Measurements from ENCODE around the gene MRPS27.

The MRPS27 gene

DNA sequence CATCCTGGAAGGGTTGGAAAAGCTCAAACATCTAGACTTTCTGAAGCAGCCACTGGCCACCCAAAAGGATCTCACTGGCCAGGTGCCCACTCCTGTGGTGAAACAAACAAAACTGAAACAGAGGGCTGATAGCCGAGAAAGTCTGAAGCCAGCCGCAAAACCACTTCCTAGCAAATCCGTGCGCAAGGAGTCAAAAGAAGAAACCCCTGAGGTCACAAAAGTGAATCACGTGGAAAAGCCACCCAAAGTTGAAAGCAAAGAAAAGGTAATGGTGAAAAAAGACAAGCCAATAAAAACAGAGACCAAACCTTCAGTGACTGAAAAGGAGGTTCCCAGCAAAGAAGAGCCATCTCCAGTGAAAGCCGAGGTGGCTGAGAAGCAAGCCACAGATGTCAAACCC lies 125.2 kb downstream of the MRPS27 start:
- DNase-seq = no peak
- TF ChIP-seq POLR2A (IDR thresholded peaks at IDR 0.05; ENCODE audit: low read length) = no peak
- no peak for TF ChIP-seq GATA1 (IDR thresholded peaks at IDR 0.05; ENCODE audit: low read depth, low read length)

DNA sequence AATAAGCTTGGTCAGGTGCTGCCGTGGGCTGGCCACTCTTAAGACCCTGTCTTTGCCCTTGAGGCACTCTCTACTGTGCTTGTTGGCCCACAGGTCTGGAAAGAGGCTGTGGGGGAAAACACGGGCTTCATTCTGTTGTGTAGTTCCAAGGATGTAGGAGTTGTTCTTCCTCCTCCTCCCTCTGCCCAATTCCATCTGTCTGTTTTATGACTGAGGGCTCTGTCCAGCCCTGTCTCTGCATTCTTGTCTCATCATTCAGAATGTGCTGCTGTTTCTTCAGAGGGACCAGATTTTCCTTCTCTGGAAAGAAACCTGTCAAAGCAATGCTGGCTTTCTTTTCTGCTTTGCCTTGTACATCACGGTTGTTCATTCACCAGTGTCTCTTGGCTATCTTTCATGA lies 128.6 kb downstream of the MRPS27 start:
- TF ChIP-seq GATA1 (IDR thresholded peaks at IDR 0.05; ENCODE audit: low read depth, low read length) (no peak), POLR2A (IDR thresholded peaks at IDR 0.05; ENCODE audit: low read length) (no peak)
- DNase-seq = no peak

DNA sequence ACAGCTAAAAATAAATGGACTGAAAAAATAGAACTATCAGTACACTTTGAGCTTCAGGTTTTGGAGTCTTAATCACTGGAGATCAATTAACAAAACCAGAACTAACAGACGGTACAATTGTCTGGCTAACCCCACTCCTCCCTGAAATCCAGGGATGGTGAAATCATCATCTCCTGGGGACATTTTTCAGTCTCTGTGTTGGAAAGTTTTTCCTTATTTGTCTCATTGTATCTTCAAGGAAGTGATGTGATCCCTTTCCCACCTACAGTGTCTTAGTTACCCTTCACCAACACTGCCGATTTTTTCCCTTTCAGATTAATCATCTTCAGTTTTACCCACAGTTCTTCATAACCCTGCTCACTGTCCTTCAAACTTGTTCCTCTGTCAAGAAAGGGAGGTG lies 130.9 kb downstream of the MRPS27 start:
- no peak for TF ChIP-seq POLR2A (IDR thresholded peaks at IDR 0.05; ENCODE audit: low read length)
- DNase-seq = no peak

DNA sequence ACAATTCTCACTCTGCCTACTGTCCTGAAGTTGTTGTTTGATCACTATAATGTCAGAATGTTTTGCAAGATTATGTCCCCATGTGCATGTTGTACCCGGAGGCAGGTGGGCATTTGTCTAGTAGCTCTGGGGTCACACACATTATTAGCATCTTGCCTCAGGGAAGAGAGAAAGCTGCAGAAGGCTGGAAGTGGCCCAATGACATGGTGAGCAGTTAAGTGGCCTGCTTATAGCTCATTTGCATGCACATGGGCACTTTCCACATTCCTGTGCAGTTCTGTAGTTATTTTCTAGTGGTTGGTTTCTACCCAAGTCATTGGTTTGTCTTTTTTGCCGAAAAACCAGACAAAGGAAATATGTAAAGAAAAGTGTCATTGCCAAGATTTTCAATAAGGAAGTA lies 131.9 kb downstream of the MRPS27 start:
- no peak for TF ChIP-seq GATA1 (IDR thresholded peaks at IDR 0.05; ENCODE audit: low read depth, low read length)
- no peak for TF ChIP-seq POLR2A (IDR thresholded peaks at IDR 0.05; ENCODE audit: low read length)

DNA sequence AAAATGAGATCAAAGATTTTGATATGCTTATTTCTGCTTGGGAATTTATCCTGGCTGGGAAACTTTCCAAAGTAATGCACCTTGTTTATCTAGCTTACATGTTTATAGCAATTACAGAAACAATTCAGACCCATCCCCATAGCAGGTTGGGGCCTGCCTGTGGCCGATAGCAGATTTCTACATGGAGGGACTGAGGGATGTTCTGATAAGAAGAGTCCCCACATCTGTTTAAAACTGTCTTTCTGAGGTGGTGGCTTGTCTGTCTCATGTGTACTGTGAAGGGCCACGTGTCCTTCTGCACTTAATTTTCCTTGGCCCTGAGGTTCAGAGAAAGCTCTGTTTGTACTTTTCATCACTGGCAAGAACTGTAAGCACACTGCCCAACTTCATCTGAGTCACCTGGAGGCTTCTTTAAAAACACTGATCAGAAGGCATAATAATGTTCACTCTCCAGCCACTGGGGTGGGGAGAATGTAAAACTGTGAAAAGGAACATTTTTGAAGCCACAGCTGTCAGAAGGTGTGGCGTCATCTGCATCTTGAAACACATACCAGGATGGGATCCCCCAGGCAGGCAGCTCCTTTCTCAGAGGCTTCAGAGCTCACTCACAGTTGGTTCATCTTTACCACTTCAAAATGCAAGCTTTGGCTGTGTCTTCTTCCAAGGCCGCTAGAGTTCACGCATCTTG lies 132.5 kb downstream of the MRPS27 start:
- DNase-seq = peak in 1 of 2 experiments; percentile 31
- TF ChIP-seq GATA1 (IDR thresholded peaks at IDR 0.05; ENCODE audit: low read depth, low read length) = no peak
- no peak for TF ChIP-seq POLR2A (IDR thresholded peaks at IDR 0.05; ENCODE audit: low read length)

More for the DNA sequence above, 131.9 kb downstream of the MRPS27 start:
- DNase-seq = no peak

DNA sequence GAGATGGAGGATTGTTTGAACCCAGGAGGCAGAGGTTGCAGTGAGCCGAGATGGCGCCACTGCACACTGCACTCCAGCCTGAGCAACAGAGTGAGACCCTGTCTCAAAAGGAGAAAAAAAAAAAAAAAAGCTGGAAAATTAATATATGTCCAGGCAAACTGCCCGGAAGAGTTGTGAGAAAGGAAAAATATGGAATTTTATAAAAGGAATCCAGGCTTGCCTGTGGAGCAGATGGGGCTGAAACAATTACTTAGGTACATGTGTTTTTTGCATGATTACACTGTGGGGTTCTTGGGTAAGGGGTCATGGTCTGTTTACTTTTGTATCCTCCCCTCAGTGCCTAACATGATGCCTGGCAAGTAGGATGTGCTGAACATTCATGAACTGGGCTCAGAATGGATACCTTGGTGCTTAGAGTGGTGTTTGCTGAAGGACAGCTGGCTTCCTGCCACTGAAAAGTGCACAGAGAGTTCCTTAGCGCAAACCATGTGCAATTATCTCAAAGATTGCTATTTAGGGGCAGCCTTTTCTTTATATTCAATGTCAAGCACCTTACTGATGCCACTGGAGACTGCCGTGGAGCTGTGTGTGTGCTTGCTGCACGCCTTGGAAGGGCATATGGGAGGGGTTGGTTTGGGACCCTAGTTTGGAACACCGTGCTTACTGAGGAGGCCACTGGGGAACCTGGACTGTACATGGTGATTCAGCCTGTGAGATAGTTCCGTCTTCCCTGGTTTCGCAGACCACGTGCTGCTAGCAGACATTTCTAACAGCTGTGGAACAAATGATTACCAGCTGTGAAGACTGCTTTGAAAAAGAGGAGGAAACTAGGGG lies 134.3 kb downstream of the MRPS27 start:
- no peak for DNase-seq
- no peak for TF ChIP-seq POLR2A (IDR thresholded peaks at IDR 0.05; ENCODE audit: low read length)
- TF ChIP-seq GATA1 (IDR thresholded peaks at IDR 0.05; ENCODE audit: low read depth, low read length) = no peak

DNA sequence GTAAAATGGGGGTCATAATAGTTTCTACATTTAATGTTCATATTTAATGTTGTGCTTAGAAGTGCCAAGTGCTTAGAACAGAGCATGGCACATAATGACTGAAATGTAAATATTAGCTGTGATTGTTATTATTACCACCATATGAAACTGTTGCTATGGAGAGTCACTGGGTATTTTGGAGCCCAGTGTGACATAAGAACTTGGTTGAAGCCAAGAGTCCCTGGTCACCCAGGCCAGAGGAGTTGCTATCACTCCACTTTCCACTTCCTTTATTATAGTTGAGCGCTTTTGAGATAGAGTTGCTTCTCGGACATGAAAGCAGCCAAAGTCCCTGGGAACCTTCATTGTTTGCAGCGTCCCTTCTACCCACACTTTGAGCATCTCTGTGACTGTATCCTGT lies 135.6 kb downstream of the MRPS27 start:
- no peak for DNase-seq
- TF ChIP-seq GATA1 (IDR thresholded peaks at IDR 0.05; ENCODE audit: low read depth, low read length) (no peak), POLR2A (IDR thresholded peaks at IDR 0.05; ENCODE audit: low read length) (no peak)

DNA sequence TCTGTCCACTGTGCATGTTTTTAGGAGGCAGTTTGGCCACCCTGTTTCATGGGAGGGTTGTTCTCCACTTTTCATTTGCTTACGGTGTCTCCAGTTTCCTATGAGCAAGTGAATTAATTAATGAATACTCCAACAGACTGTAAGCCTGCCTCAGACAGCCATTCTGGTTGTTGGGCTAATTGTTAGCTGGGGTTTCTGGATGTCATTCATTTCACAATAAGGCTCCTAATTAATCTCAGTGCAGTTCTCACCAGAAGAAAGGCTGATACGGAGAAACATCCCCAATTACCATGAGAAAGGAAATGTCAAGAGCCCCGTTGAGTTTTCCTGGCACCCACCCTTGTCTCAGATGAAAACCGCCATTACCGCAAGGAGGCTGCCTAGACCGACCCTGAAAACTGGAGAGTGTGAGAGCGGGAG lies 136.9 kb downstream of the MRPS27 start:
- no peak for DNase-seq
- TF ChIP-seq GATA1 (IDR thresholded peaks at IDR 0.05; ENCODE audit: low read depth, low read length) = no peak
- TF ChIP-seq POLR2A (IDR thresholded peaks at IDR 0.05; ENCODE audit: low read length) = no peak

DNA sequence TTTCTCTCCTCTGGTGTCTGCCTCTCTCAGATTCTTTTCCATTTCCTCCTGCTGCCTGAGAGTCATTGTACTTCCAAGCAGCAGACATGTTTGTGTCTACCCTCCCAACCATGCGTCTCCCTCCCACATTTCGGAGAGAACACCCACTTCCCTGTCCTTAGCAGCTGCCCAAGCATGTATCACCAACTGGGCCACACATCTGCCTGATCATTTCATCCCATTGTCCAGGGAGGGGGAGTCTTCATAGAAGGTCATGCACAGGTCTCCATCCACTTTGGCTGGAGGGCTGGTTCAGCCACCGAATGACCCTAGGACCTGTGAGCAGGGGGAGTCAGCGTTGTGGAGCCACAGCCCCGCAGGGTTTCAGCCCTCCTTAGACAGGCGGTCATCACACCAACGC lies 137.4 kb downstream of the MRPS27 start:
- no peak for DNase-seq
- TF ChIP-seq GATA1 (IDR thresholded peaks at IDR 0.05; ENCODE audit: low read depth, low read length) = no peak
- no peak for TF ChIP-seq POLR2A (IDR thresholded peaks at IDR 0.05; ENCODE audit: low read length)

DNA sequence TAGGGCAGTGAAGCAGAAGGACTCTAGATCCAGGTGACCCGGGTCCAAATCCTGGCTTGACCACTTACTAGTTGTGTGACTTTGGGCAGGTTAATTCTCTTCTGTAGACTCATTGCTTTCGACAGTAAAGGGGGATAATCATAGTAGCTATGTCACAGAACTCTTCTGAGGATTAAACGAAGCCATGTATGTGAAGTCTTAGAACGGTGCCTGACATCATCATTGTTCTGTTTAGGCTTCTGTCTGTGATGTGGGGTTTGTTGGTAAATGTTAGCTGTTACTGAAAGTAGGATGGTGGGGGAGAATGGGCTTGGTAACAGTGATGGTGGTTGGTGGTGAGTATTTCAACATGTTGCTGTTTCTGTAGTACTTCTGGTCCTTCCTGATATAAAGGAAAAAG lies 139.1 kb downstream of the MRPS27 start:
- no peak for TF ChIP-seq GATA1 (IDR thresholded peaks at IDR 0.05; ENCODE audit: low read depth, low read length)
- TF ChIP-seq POLR2A (IDR thresholded peaks at IDR 0.05; ENCODE audit: low read length) = no peak
- DNase-seq = no peak

DNA sequence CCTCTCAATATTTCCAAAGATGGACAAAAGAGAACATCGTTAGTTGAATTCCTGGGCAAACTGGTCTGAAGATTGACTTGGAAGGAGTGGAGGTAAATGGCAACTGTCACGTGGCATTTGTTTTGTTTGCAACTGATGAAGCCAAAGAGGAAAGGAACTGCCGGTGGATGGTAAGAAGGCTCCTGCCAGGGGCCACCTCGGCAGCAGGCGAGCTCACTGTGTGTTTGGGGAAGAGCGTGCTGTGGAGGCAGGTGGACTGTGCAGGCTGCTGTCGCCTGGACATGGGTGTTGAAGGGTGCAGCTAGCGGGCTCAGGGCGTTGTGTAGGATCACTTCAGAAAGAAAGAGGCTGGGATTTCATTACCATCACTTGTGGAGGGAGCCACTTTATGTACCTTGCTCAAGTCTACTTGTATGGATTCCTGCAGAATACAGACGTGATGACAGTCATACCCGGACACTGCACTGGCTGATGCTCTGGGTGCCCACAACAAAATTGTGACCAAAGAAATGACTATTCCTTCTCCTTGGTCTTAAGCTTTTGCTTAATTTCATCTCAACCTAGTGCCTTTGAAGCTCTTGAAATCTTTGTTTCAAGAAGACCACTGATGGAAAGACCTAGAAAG lies 140.1 kb downstream of the MRPS27 start:
- no peak for DNase-seq
- TF ChIP-seq POLR2A (IDR thresholded peaks at IDR 0.05; ENCODE audit: low read length) (no peak), GATA1 (IDR thresholded peaks at IDR 0.05; ENCODE audit: low read depth, low read length) (no peak)

DNA sequence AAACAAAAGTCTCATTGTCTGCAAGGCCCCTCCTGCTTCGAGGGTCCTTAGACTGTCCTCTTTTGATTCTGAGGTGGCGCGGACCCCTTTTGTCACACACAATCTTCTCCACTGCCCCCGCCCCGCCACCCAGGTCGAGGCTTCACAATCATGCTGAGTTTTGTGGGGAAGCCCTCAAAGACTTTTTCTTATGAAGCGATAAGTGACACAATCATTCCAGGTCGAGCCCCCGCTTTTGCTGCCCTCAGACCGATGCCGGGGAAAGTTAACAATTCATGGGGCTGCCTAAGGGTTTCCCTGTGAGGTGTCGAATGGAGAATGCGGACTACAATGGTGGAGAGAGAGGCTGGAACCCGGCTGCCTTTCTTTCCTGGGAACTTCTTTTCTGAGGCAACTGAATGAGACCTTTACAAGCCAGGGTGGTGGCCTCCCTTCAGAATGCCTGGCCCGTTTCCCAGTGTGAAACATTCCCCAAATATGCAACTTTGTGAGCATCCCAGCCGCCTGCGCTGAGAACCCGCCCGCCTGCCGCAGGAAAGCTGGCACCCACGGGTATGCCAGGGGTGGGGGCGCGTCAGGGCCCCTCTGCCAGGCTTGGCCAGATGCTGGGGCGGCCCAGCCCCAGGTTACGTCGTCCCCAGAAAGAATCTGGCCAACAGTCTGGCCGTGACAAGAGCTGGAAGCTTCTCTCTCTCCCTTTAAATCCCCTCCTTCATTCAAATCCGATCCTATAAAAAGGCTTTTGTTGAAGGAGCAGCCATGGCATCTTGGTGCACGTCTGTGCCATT lies 140.8 kb downstream of the MRPS27 start:
- no peak for TF ChIP-seq GATA1 (IDR thresholded peaks at IDR 0.05; ENCODE audit: low read depth, low read length)
- no peak for TF ChIP-seq POLR2A (IDR thresholded peaks at IDR 0.05; ENCODE audit: low read length)
- no peak for DNase-seq

DNA sequence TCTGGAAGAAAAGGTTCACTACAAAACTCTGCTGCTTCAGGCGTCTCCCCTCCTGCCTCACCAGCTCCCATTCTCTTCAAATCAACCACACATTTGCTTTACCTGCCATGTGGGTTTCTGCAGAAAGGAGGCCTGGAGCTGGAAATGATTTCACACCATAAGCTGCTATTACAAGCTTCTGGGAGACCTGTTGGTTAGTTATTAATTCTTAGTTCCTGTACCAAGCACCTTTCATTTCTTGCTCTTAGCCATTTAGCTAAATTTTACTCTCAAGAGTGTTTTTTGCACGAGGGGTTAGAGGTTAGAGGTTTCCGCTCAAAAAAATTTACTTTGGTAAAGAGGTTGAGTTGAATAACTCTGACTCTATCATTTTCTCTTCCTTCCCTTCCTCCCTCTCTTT lies 142.5 kb downstream of the MRPS27 start:
- no peak for DNase-seq

DNA sequence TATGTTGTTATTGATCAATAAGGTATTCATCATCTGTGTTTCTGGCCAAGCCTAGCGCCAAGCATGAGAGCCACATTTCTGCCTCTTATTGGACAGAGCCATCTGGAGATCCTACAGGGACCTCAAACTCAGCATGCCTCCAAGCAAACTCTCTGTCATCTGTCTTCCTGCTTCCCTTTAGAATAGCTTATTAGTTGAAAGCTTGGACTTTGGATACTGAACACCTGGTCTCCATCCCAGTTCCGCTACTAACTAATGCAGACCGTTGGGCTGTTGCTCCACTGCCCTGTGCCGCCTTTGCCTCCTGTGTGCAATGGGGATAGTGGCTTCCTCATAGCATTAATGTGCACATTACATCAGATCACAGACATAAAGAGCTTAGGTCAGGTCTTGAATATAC lies 147.3 kb downstream of the MRPS27 start:
- DNase-seq = no peak
- TF ChIP-seq GATA1 (IDR thresholded peaks at IDR 0.05; ENCODE audit: low read depth, low read length) (no peak), POLR2A (IDR thresholded peaks at IDR 0.05; ENCODE audit: low read length) (no peak)

More for the DNA sequence above, 142.5 kb downstream of the MRPS27 start:
- TF ChIP-seq GATA1 (IDR thresholded peaks at IDR 0.05; ENCODE audit: low read depth, low read length) (no peak), POLR2A (IDR thresholded peaks at IDR 0.05; ENCODE audit: low read length) (no peak)
